ENCODE measurements around the gene PRSS8.

GRCh38 chr16:31141489-31142108, 6.1 kb upstream of the PRSS8 start:
- TF ChIP-seq GATA2 (IDR thresholded peaks at IDR 0.05; ENCODE audit: low read depth, low read length) (no peak), GATA3 (IDR thresholded peaks at IDR 0.05; ENCODE audit: low read depth, low read length) (no peak)
